ENCODE measurements around the gene UNC5C.

UNC5C gene

DNA sequence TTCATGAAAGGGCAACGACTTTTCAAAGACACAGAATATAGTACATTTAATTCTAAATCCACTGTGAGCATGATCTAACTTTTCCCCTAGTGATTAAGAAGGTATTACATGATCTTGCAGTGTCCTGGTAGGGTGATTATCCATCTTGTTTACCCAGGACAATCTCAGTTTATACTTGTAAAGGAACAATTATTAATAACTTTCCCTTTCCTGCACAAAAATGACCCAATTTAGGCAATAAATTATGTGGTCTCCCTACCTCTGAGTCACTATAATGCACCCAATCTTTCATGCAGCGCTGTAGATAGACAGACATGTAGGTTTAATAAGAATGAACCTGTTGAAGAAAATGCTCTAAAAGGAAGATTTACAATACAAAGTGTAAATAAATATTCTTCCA lies 22.7 kb downstream of the UNC5C start:
- intact Hi-C loops (cut with DNase I; ENCODE audit: low total_unique reads): no loop called here
- TF ChIP-seq CTCF (IDR thresholded peaks at IDR 0.05): no peak
- no peak for DNase-seq

GRCh38 chr4:95524729-95525128 lies 24.0 kb downstream of the UNC5C start:
- intact Hi-C loops (cut with DNase I; ENCODE audit: low total_unique reads): no loop called here
- Histone ChIP-seq H3K9me3 (no peaks in the 10 kb centered on the region), H3K36me3 (no peaks in the 10 kb centered on the region), H3K27me3 (no peaks in the 10 kb centered on the region), H3K27ac (no peak overlapping the region), H3K4me1 (peaks cover 0 to 39% (median 4%) of the 10 kb centered on the region in 4 donors), H3K4me3 (no peak overlapping the region)
- DNase-seq: no peak
- no peak for TF ChIP-seq CTCF (IDR thresholded peaks at IDR 0.05)

More for the DNA sequence above, 22.7 kb downstream of the UNC5C start:
- Histone ChIP-seq H3K9me3 (no peaks in the 10 kb centered on the region), H3K36me3 (no peaks in the 10 kb centered on the region), H3K4me3 (no peak overlapping the region), H3K4me1 (peaks cover 0 to 52% (median 5%) of the 10 kb centered on the region in 4 donors), H3K27me3 (no peaks in the 10 kb centered on the region), H3K27ac (no peak overlapping the region)

GRCh38 chr4:95524184-95524583 lies 24.6 kb downstream of the UNC5C start:
- no peaks in the 10 kb centered on the region for H3K27me3 ChIP-seq
- no peak overlapping the region for H3K4me3 ChIP-seq
- no peaks in the 10 kb centered on the region for H3K36me3 ChIP-seq
- no peak overlapping the region for H3K27ac ChIP-seq
- intact Hi-C loops (cut with DNase I; ENCODE audit: low total_unique reads): no loop called here
- no peak for TF ChIP-seq CTCF (IDR thresholded peaks at IDR 0.05)
- peaks cover 0 to 33% (median 5%) of the 10 kb centered on the region in 4 donors for H3K4me1 ChIP-seq
- no peak for DNase-seq
- H3K9me3 ChIP-seq: no peaks in the 10 kb centered on the region

GRCh38 chr4:95522682-95523530 lies 25.9 kb downstream of the UNC5C start:
- no peak for DNase-seq
- Histone ChIP-seq H3K27me3 (no peaks in the 10 kb centered on the region), H3K9me3 (no peaks in the 10 kb centered on the region), H3K4me3 (no peak overlapping the region), H3K27ac (no peak overlapping the region), H3K4me1 (peaks cover 0 to 21% (median 5%) of the 10 kb centered on the region in 4 donors), H3K36me3 (no peaks in the 10 kb centered on the region)
- TF ChIP-seq CTCF (IDR thresholded peaks at IDR 0.05): no peak
- intact Hi-C loops (cut with DNase I; ENCODE audit: low total_unique reads): no loop called here

- Histone ChIP-seq H3K27me3 (no peaks in the 10 kb centered on the region), H3K4me1 (peaks cover 0 to 13% (median 3%) of the 10 kb centered on the region in 4 donors), H3K36me3 (no peaks in the 10 kb centered on the region), H3K4me3 (no peak overlapping the region), H3K27ac (no peak overlapping the region), H3K9me3 (no peaks in the 10 kb centered on the region)
- DNase-seq: no peak
- intact Hi-C loops (cut with DNase I; ENCODE audit: low total_unique reads): no loop called here
- TF ChIP-seq CTCF (IDR thresholded peaks at IDR 0.05): no peak
These were observed 31.0 kb downstream of the UNC5C start for GRCh38 chr4:95517576-95518345.
